ELR (cell line): ENCODE measurements around the gene BRAF.
"Not testable (repeated sequence)": the region's sequence is repeated elsewhere in the genome, so short reads cannot be mapped to it uniquely, and the experiment has no call there.

Experiments used
- DNase-seq: peaks from one replicate; pipeline ENCODE4 v3.0.0-alpha.2; 2015; ENCODE audit warnings: low read depth

Gene BRAF

GRCh38 chr7:140877249-140877524 is 47.5 kb downstream of the BRAF start:
- no peak for DNase-seq

- peak; percentile 76 for DNase-seq
Observed at GRCh38 chr7:140876519-140877248, 48.0 kb downstream of the BRAF start.

- no peak for DNase-seq
Observed at GRCh38 chr7:140873434-140873833, 51.3 kb downstream of the BRAF start.

- DNase-seq: no peak
Observed at GRCh38 chr7:140870003-140870402, 54.7 kb downstream of the BRAF start.

- DNase-seq: no peak
Observed at GRCh38 chr7:140869430-140869829, 55.3 kb downstream of the BRAF start.

GRCh38 chr7:140867467-140868462 is 57.0 kb downstream of the BRAF start:
- DNase-seq: no peak

- no peak for DNase-seq
Observed at GRCh38 chr7:140866926-140867325, 57.8 kb downstream of the BRAF start.

- DNase-seq: no peak
Observed at GRCh38 chr7:140864732-140865131, 60.0 kb downstream of the BRAF start.

- no peak for DNase-seq
Observed at GRCh38 chr7:140863867-140864266, 60.9 kb downstream of the BRAF start.

- DNase-seq: no peak
Observed at GRCh38 chr7:140863184-140863583, 61.5 kb downstream of the BRAF start.

- DNase-seq: no peak
Observed at GRCh38 chr7:140857048-140857447, 67.7 kb downstream of the BRAF start.

- no peak for DNase-seq
Observed at GRCh38 chr7:140841166-140841715, 83.5 kb downstream of the BRAF start.

GRCh38 chr7:140831724-140832123 is 93.0 kb downstream of the BRAF start:
- no peak for DNase-seq

GRCh38 chr7:140829720-140830119 is 95.0 kb downstream of the BRAF start:
- DNase-seq: no peak

GRCh38 chr7:140828741-140829140 is 96.0 kb downstream of the BRAF start:
- DNase-seq: no peak

- DNase-seq: not testable (repeated sequence)
Observed at GRCh38 chr7:140817383-140817782, 107.3 kb downstream of the BRAF start.

- peak; percentile 69 for DNase-seq
Observed at GRCh38 chr7:140810830-140811556, 113.7 kb downstream of the BRAF start.

GRCh38 chr7:140810385-140810784 is 114.3 kb downstream of the BRAF start:
- no peak for DNase-seq

GRCh38 chr7:140778975-140779374 is 145.8 kb downstream of the BRAF start:
- no peak for DNase-seq

- no peak for DNase-seq
Observed at GRCh38 chr7:140778568-140778967, 146.2 kb downstream of the BRAF start.

- DNase-seq: no peak
Observed at GRCh38 chr7:140774371-140774770, 150.4 kb downstream of the BRAF start.

GRCh38 chr7:140773104-140773503 is 151.6 kb downstream of the BRAF start:
- no peak for DNase-seq
